Karpas-422 (cell line): Measurements from ENCODE around the gene RHOT1. TPM values are rescaled to one million over a fixed set of nuclear protein-coding genes. Genes with fewer than 3 reads are reported as not detected.

Experiments used
- small RNA-seq: library from RNA; depleted of rRNA; stranded (forward); fragments of <200 nt; gene quantifications from one replicate; pipeline ENCODE3, GENCODE V24; 2014
- total RNA-seq: library from RNA; depleted of rRNA; stranded (reverse); fragments of >200 nt; shearing (Covaris generic); gene quantifications from 2 replicates; pipeline ENCODE4 v1.2.3, GENCODE V29; 2014; ENCODE audit warnings: low replicate concordance; rRNA removed

Gene RHOT1
- total RNA-seq, 1 experiment from 2014 or later: 87.5 TPM

Small RNAs within 50 kb of the gene (small RNA-seq; reads per million reads assigned to genes)
- 1.2 reads per million, percentile 35 among the genes with 10 or more reads in this experiment for gene UBL5P2

Other genes with a start within 250 kb of the RHOT1 start
- gene UTP6, start 240.8 kb upstream of the RHOT1 start, total RNA-seq: 43.5 and 51.3 TPM in 2 replicates
- 39.1 and 71.0 TPM in 2 replicates for gene SUZ12, start 205.5 kb upstream of the RHOT1 start, total RNA-seq
- gene LRRC37B, start 135.1 kb upstream of the RHOT1 start, total RNA-seq: 12.5 and 21.2 TPM in 2 replicates
- gene RHBDL3, start 123.3 kb downstream of the RHOT1 start, total RNA-seq: not detected in 2 replicates
- 31.3 and 47.9 TPM in 2 replicates for gene C17orf75, start 199.7 kb downstream of the RHOT1 start, total RNA-seq
- gene ZNF207, start 207.7 kb downstream of the RHOT1 start, total RNA-seq: 115 and 219 TPM in 2 replicates